GM10266 (cell line): ENCODE measurements around the gene DPF3.

Experiments
- DNase-seq: peaks from one replicate; pipeline ENCODE4 v3.0.0; 2012; ENCODE audit errors: extremely low spot score
- TF ChIP-seq, protein P1 (sequence below): IDR thresholded peaks from 2 replicates; pipeline ENCODE4 v1.5.1; 2012; ENCODE audit warnings: mild to moderate bottlenecking, low read depth; ENCODE audit not compliant: control insufficient read depth, insufficient read depth; ENCODE audit errors: missing control alignments

The DPF3 gene

GRCh38 chr14:72573725-72574417 is 320.0 kb downstream of the DPF3 start:
- DNase-seq: no peak
- TF ChIP-seq, protein P1, sequence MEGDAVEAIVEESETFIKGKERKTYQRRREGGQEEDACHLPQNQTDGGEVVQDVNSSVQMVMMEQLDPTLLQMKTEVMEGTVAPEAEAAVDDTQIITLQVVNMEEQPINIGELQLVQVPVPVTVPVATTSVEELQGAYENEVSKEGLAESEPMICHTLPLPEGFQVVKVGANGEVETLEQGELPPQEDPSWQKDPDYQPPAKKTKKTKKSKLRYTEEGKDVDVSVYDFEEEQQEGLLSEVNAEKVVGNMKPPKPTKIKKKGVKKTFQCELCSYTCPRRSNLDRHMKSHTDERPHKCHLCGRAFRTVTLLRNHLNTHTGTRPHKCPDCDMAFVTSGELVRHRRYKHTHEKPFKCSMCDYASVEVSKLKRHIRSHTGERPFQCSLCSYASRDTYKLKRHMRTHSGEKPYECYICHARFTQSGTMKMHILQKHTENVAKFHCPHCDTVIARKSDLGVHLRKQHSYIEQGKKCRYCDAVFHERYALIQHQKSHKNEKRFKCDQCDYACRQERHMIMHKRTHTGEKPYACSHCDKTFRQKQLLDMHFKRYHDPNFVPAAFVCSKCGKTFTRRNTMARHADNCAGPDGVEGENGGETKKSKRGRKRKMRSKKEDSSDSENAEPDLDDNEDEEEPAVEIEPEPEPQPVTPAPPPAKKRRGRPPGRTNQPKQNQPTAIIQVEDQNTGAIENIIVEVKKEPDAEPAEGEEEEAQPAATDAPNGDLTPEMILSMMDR: no peak
